COLO668 (cell line): ENCODE measurements around the gene BMP7.
"Not testable (repeated sequence)": the region's sequence is repeated elsewhere in the genome, so short reads cannot be mapped to it uniquely, and the experiment has no call there.

Source experiments
- DNase-seq: peaks from one replicate; lab custom pipeline; 2025; ENCODE audit not compliant: unreplicated experiment; lab: John Stamatoyannopoulos, UW

The BMP7 gene

GRCh38 chr20:57195023-57195422, 71.4 kb downstream of the BMP7 start:
- DNase-seq = no peak

- no peak for DNase-seq
These were observed 72.3 kb downstream of the BMP7 start for GRCh38 chr20:57194154-57194553.

GRCh38 chr20:57193094-57193493, 73.3 kb downstream of the BMP7 start:
- no peak for DNase-seq

GRCh38 chr20:57192311-57192710, 74.1 kb downstream of the BMP7 start:
- no peak for DNase-seq

- not testable (repeated sequence) for DNase-seq
These were observed 75.2 kb downstream of the BMP7 start for GRCh38 chr20:57191265-57191638.

- DNase-seq = no peak
These were observed 75.7 kb downstream of the BMP7 start for GRCh38 chr20:57190536-57191264.

GRCh38 chr20:57189713-57190112, 76.7 kb downstream of the BMP7 start:
- no peak for DNase-seq

GRCh38 chr20:57188576-57189079, 77.8 kb downstream of the BMP7 start:
- DNase-seq = no peak

GRCh38 chr20:57188056-57188455, 78.4 kb downstream of the BMP7 start:
- DNase-seq = no peak

GRCh38 chr20:57187068-57187634, 79.3 kb downstream of the BMP7 start:
- DNase-seq = no peak

GRCh38 chr20:57186192-57186591, 80.2 kb downstream of the BMP7 start:
- DNase-seq = no peak

- no peak for DNase-seq
These were observed 81.2 kb downstream of the BMP7 start for GRCh38 chr20:57185188-57185743.

GRCh38 chr20:57183457-57184009, 82.9 kb downstream of the BMP7 start:
- DNase-seq = no peak

- no peak for DNase-seq
These were observed 84.8 kb downstream of the BMP7 start for GRCh38 chr20:57181639-57182038.

- DNase-seq = no peak
These were observed 85.5 kb downstream of the BMP7 start for GRCh38 chr20:57180954-57181353.

- DNase-seq = no peak
These were observed 86.1 kb downstream of the BMP7 start for GRCh38 chr20:57180387-57180786.

GRCh38 chr20:57179265-57179664, 87.2 kb downstream of the BMP7 start:
- DNase-seq = no peak

- no peak for DNase-seq
These were observed 87.8 kb downstream of the BMP7 start for GRCh38 chr20:57178582-57179111.

- no peak for DNase-seq
These were observed 88.7 kb downstream of the BMP7 start for GRCh38 chr20:57177636-57178280.

GRCh38 chr20:57176842-57177241, 89.6 kb downstream of the BMP7 start:
- no peak for DNase-seq

GRCh38 chr20:57175397-57176010, 90.9 kb downstream of the BMP7 start:
- no peak for DNase-seq
